ENCODE measurements around the gene MED9. TPM values are rescaled to one million over a fixed set of nuclear protein-coding genes. Genes with fewer than 3 reads are reported as not detected.

The MED9 gene
- total and polyA plus RNA-seq, 8 donors, result 2.9 to 14.5 (median 11.7) TPM

DNA sequence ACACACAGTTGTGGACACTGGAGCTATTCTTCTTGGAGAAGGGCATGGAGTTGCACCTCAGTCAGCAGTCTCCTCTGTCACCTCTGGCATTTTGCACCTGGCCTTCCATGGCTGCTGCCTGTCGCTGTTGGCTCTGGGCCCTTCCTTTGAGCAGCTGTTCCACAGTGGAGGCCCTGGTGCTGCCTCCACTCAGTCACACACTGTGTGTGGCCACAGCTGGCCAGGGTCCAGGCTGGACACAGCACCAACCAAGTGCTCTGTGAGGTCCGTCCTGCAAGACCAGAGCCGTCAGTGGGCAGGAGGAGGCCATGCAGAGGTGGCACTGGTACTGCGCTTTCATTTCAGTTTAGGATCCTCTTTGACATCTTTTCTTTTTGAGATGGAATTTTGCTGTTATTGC lies 21.6 kb upstream of the MED9 start:
- TF ChIP-seq, protein P1, sequence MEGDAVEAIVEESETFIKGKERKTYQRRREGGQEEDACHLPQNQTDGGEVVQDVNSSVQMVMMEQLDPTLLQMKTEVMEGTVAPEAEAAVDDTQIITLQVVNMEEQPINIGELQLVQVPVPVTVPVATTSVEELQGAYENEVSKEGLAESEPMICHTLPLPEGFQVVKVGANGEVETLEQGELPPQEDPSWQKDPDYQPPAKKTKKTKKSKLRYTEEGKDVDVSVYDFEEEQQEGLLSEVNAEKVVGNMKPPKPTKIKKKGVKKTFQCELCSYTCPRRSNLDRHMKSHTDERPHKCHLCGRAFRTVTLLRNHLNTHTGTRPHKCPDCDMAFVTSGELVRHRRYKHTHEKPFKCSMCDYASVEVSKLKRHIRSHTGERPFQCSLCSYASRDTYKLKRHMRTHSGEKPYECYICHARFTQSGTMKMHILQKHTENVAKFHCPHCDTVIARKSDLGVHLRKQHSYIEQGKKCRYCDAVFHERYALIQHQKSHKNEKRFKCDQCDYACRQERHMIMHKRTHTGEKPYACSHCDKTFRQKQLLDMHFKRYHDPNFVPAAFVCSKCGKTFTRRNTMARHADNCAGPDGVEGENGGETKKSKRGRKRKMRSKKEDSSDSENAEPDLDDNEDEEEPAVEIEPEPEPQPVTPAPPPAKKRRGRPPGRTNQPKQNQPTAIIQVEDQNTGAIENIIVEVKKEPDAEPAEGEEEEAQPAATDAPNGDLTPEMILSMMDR (IDR thresholded peaks at IDR 0.05), result no peak
- TF ChIP-seq POLR2A (IDR thresholded peaks at IDR 0.05), result no peak
- TF ChIP-seq POLR2AphosphoS5 (IDR thresholded peaks at IDR 0.05), result no peak
- no peak for TF ChIP-seq EP300 (IDR thresholded peaks at IDR 0.05)
- no peak overlapping the region for H3K27ac ChIP-seq

GRCh38 chr17:17456251-17456650 lies 20.5 kb upstream of the MED9 start:
- WGBS, 5 donors, result 83 to 91% (median 88%) methylated on average over 7 to 19 of the region's 19 CpGs
- TF ChIP-seq POLR2AphosphoS5 (IDR thresholded peaks at IDR 0.05) (no peak), EP300 (IDR thresholded peaks at IDR 0.05) (no peak), POLR2A (IDR thresholded peaks at IDR 0.05) (no peak)
- TF ChIP-seq, protein P1 (IDR thresholded peaks at IDR 0.05), result no peak
- intact Hi-C loops (cut with DNase I; ENCODE audit: low total_unique reads), result no loop called here
- Histone ChIP-seq H3K4me1 (no peaks in the 10 kb centered on the region), H3K9me3 (no peaks in the 10 kb centered on the region), H3K36me3 (no peaks in the 10 kb centered on the region), H3K4me3 (no peak overlapping the region), H3K27me3 (no peaks in the 10 kb centered on the region), H3K27ac (no peak overlapping the region)
- DNase-seq, result no peak

More for the DNA sequence above, 21.6 kb upstream of the MED9 start:
- no peaks in the 10 kb centered on the region for H3K27me3 ChIP-seq
- H3K36me3 ChIP-seq, result no peaks in the 10 kb centered on the region
- DNase-seq, result no peak
- H3K9me3 ChIP-seq, result no peaks in the 10 kb centered on the region
- no peaks in the 10 kb centered on the region for H3K4me1 ChIP-seq
- 89 to 94% (median 91%) methylated on average over 4 of the region's 4 CpGs for WGBS, 5 donors
- H3K4me3 ChIP-seq, result no peak overlapping the region
- intact Hi-C loops (cut with DNase I; ENCODE audit: low total_unique reads), result no loop called here

- TF ChIP-seq EP300 (IDR thresholded peaks at IDR 0.05), result no peak
- H3K4me3 ChIP-seq, result no peak overlapping the region
- no peak for DNase-seq
- no peaks in the 10 kb centered on the region for H3K27me3 ChIP-seq
- no peaks in the 10 kb centered on the region for H3K4me1 ChIP-seq
- H3K27ac ChIP-seq, result no peak overlapping the region
- H3K9me3 ChIP-seq, result no peaks in the 10 kb centered on the region
- H3K36me3 ChIP-seq, result no peaks in the 10 kb centered on the region
- 84 to 91% (median 89%) methylated on average over 2 of the region's 2 CpGs for WGBS, 5 donors
- intact Hi-C loops (cut with DNase I; ENCODE audit: low total_unique reads), result no loop called here
Observed at GRCh38 chr17:17457680-17458079, 19.1 kb upstream of the MED9 start.

GRCh38 chr17:17460038-17460437 lies 16.8 kb upstream of the MED9 start:
- TF ChIP-seq POLR2AphosphoS5 (IDR thresholded peaks at IDR 0.05), result no peak
- TF ChIP-seq, protein P1 (IDR thresholded peaks at IDR 0.05), result no peak
- no peak for TF ChIP-seq EP300 (IDR thresholded peaks at IDR 0.05)
- no peak for TF ChIP-seq POLR2A (IDR thresholded peaks at IDR 0.05)
- Histone ChIP-seq H3K36me3 (no peaks in the 10 kb centered on the region), H3K27ac (no peak overlapping the region), H3K4me3 (no peak overlapping the region), H3K27me3 (no peaks in the 10 kb centered on the region), H3K9me3 (no peaks in the 10 kb centered on the region), H3K4me1 (no peaks in the 10 kb centered on the region)
- intact Hi-C loops (cut with DNase I; ENCODE audit: low total_unique reads), result no loop called here
- 86 to 100% (median 95%) methylated on average over 4 of the region's 4 CpGs for WGBS, 5 donors
- DNase-seq, result no peak

DNA sequence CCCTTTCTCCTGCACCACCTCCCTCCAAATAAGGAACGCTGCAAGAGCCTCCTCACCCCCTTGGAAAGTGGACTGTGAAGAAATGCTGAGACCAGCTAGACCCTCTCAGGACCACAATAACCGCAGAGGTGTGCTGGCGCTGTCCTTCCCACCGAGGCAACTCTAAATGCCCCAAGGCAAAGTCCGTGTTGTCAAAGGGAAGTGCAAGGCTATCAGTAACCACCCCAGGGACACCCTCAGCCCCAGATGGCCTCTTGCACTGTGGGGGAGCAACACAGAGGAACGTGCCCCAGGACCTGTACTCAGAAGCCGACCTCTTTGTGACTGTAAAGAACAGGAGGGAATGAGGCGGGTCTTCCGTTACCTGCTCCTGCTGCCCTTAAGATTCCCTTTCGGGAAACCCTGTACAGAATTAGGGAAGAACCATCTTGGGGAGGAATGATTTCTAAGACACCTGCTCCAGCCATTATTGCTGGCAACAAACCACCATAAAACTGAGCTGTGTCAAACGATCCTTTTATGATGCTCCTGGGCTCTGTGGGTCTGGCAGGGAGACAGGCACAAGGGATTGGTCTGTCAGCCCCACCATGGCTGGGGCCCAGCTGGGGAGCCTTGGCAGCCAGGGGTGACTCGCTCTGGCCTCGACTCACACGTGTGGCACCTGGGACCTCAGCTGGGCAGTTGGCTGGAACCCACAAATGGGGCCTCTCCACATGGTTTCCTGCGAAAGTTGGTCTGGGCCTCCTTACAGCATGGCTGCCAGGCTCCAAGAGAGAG lies 14.6 kb upstream of the MED9 start:
- WGBS, 5 donors, result 64 to 75% (median 68%) methylated on average over 12 to 15 of the region's 15 CpGs
- TF ChIP-seq EP300 (IDR thresholded peaks at IDR 0.05) (no peak), POLR2A (IDR thresholded peaks at IDR 0.05) (no peak), POLR2AphosphoS5 (IDR thresholded peaks at IDR 0.05) (no peak)
- TF ChIP-seq, protein P1 (IDR thresholded peaks at IDR 0.05), result no peak
- Histone ChIP-seq H3K4me3 (no peak overlapping the region), H3K4me1 (no peaks in the 10 kb centered on the region), H3K9me3 (no peaks in the 10 kb centered on the region), H3K27me3 (peaks cover 0 to 14% (median 0%) of the 10 kb centered on the region in 3 donors), H3K27ac (no peak overlapping the region), H3K36me3 (no peaks in the 10 kb centered on the region)
- intact Hi-C loops (cut with DNase I; ENCODE audit: low total_unique reads), result no loop called here
- DNase-seq, result no peak
